NCI-H446 (cell line): ENCODE data around the gene COA4.
"Not testable (repeated sequence)": the region's sequence is repeated elsewhere in the genome, so short reads cannot be mapped to it uniquely, and the experiment has no call there.

ENCODE experiments used
- DNase-seq, 2 experiments: peaks; one replicate each; lab custom pipeline; 2025; lab: John Stamatoyannopoulos, UW

The COA4 gene

DNA sequence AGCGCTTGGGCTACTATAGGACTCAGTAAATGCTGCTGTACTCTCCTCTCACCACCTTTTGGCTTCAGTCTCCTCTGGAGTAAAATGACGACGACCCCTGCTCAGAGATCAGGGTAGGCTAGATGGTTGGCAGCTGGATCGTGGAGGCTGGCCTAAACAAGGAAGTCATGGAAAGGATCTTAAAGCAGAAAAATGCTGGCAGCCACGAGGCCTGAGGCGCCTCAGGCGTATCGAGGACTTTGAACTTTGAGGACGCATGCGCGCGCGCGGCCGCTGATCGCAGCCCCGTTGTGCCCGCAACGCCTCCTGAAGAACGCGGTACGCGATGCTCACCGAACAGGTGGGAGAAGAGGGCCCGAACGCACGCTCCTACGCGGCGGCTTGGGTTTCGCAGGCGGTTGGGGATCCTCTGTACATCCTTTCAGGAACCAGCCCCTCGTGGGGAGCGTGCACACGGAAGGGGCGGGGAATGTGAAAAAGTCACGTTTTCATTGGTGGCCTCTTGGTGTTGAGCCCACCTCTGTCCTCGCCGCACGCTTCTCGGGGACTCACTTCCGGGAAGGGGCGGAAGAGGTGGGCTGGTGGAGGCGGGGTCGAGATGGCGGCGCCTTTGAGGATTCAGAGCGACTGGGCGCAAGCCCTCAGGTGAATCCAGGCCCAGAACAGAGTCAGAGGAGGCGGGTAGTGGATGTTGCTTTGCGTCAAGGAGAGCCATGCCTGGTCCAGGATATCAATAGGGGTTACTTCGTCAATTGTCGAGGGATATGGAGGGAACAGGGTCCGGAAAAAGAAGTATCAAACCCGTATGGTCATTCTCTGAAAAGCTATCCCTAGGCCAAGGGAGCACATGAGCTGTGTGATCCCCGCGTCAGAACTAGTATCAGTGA is at the start of gene COA4, which contains the start of gene PAAF1:
COA4 (minus strand) TSS at position 423 of the 887 bp plus-strand sequence. CDS start 3,468 bp downstream, outside the sequence.
PAAF1 (plus strand) TSS at position 576 of the 887 bp plus-strand sequence; CDS start at position 599, 23 bp downstream.
- DNase-seq = peak; percentile 98

DNA sequence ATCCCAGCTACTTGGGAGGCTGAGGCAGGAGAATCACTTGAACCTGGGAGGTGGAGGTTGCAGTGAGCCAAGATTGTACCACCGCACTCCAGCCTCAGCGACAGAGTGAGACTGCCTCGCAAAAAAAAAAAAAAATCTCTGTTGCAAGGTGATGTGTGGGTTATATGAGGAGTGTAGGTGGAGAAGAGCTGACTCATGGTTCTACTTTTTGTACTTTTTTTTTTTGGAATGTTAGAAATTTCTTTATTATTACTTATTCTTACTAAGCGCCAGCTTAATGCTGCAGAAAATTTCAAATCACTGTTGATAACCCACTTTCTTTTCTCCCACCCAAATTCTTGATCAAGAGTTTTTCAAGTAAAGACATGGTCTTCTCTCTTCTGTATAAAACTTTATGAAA is 44.5 kb upstream of the COA4 start:
- DNase-seq = no peak

DNA sequence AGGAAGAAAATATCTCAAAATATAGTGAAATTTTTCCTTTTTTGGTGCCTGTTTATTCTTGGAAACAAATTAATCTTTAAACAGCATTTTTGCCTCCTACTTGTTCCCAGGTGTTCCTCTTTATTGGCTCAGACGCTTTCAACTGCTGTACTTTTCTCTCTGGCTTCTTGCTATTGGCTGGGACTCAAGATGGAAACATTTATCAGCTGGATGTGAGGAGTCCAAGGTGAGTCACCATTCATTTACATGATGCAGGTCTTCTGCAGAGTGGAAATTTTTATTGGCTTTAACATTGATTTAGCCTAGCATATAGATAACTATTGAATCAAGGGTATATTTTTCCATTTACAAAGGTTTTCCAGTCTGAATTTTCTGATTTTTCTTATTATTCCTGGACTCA is 39.8 kb upstream of the COA4 start:
- DNase-seq = no peak

DNA sequence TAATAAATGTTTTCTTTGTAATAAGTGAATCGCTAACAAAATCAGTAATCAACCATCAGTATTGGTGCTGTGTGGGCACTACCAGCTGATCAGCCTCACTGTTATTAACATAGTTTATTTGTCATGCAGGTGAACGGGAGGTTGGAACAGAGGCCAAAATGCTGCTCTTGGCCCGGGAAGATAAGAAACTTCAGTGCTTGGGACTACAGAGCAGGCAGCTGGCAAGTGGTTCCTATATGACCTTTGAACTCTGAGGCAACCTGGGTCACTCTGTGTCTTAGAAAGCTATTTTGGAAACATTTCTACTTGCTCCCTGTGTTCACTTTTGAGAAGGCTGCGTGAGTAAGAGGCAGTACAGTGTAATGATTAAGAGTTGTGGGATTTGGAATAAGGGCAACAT is 37.6 kb upstream of the COA4 start:
- DNase-seq = no peak

DNA sequence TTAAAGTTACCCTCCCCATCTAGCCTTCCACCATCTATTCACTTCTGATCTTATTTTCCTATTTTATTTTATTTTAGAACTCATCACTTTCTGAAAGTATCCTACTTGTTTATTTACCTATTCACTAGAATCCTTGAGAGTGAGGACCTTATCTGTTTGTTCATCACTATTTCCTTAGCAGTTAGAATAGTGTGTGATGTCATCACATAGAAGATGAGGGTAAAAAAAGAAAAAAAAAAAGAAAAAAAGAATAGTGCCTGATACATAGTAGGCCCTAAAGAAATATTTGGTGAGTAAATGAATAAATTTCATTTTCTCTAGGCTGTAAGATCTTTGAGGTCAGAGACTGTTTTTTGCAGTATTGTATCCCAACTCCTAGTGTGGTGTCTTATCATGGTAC is 36.8 kb upstream of the COA4 start:
- no peak for DNase-seq

DNA sequence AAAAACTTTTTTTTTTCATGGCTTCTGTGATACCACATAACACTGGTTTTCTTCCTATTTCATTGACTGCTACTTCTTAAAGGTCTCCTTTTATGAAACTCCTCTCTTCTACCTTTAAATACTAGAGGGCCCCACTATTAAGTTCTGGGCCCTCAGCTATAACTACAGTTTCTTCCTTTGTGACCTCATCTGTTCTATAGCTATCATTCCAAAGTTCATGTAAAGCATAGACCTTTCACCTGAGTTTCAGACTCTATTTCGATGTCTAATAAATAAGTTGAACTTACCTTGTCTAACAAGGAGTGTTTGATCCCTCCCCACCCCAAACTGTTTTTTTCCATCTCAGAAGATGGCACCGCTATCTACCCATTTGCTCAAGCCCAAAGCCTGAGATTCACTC is 35.4 kb upstream of the COA4 start:
- no peak for DNase-seq

DNA sequence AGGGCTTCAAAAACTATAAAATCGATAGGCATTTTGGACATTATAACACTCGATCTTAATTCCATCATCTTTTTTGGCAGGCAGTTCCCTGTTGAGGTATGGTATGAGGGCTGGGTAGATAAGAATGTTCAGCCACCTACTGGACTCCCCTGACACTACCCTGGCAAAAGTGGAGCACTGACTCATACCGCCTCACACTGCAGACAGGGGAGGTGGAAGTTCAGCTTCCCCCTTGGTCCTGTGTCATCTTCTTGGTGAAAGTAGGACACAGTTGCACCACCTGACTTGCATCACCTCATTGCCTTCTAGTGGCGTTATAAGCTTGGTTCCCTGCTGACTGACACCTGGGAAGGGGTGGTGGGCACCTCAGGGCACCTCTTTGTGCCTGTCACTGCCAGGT is 30.5 kb upstream of the COA4 start:
- DNase-seq = no peak

DNA sequence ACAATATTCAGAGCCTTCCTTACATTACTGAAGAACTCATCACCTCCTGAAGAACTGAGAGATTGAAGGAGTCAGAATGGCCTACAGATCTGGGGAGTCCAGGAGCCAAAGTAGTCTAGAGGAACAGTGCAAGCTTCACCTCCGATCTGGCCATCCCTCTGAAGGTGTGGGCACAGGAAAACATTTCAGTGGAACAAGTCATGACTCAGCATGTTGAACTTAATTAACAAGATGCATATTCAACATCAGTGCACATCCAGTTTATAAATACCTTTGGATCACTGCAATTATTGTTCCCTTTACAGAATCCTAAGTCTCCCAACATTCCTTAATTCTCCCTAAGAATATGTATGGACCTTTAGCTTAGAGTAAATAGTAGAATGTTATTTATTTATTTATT is 25.7 kb upstream of the COA4 start:
- DNase-seq = no peak

DNA sequence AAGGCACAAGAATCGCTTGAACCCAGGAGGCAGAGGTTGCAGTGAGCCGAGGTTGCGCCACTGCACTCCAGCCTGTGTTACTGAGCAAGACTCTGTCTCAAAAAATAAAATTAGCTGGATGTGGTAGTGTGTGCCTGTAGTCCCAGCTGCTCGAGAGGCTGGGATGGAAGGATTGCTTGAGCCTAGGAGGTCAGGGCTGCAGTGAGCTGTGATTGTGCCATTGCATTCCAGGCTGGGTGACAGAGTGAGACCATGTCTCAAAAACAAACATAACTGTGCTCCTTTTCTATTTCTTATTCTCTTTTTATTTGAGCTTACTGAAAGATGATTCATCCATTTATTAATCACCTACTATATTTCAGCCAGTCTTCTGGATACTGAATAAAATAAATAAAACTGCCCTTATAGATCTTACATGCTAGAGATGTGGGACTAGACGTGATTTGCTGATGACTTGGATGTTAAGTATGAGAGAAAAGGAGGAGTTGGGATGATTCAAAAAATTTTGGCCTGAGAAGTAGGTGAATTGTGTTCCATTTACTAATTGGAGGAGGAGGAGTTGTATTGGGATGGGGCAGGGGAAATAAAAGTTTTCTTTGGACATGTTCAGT is 18.2 kb upstream of the COA4 start:
- no peak for DNase-seq

DNA sequence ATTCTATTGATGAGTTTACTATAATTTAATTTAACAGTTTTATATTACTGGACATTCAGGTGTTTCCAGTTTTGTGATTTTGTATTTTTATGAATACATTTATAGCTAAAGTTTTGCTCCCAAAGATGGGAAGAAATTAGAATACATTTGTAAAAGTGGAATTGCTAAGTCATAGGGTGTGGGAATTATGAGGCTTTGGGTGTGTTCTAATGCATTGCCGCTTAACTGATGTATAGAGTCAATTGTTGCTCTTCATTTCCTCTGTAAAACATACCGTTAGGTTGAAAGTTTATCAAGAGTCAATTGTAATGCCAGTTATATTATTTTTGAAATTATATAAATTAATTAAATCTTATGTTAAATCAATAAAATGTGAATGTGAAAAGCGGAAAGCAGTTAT is 16.4 kb upstream of the COA4 start:
- no peak for DNase-seq

DNA sequence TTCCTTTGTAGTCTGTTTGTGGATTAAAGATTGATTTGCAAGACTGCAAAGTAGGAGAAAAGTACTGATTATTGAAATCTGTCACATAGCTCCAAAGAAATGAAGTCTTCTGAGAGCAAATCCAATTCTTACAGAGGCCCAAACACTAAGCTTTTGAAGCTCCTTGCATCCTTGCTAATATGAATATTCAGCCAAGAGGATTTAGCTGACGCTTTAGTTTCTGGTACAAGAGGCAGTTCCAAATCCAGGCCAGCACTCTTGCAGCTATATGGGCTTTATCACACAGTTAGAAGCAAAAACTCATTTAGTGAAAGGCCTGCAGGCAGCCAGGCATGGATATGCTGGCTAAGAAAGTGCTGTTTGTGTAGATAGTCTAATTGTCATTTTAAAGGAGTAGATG is 12.9 kb upstream of the COA4 start:
- DNase-seq = no peak

DNA sequence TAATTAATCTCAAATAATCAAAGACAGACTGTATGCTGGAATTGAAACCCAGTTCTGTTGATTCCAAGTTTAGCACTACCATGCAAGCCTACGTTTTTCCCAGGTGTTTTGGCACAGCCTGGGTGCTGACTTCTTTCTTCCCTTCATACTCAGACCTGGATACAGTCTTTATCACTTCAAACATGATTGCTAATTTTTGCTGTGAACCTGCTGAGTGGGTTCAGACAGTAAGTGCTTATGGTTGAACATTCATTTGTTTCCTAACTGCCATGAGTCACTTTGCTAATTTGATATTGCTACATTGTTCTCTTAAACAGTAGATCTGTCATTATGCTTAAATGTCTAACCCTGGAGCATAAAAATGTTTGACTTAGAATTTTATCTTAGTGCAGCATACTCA is 12.4 kb upstream of the COA4 start:
- no peak for DNase-seq

DNA sequence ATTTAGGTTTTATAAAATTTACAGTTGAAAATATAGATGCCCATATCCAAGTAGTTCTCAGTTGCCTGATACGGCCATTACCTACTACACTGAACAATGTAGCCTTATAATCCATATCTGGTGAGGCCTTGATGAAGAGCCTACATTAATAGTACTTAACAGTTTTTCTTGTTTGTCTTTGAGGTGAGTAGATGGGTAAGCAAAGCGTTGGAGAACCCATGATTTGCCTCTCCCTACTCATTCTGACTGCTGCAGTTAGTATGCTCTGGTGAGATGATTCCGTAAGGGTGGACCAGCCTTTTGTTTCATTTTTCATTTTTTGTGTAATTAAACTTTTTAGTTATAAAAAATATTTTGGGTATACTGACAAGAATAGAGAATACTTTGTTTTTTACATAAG is 11.6 kb upstream of the COA4 start:
- DNase-seq = no peak

DNA sequence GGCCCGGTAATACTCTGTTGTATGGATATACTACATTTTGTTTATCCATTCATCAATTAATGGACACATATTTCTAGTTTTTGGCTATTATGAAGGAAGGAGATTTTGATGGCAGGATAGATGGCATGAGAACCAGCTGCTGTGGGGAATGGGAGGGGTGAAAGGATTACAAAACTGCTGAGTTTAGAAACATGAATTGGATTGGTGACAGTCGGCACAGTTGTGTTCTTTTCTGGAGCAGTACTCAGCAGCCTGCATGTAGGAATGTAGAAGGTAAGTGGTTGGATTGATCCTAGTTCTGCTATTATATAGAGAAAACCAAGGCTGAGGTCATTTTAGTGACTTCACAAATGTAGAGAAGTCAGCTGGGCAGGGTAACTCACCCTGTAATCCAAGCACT is 7.2 kb upstream of the COA4 start:
- no peak for DNase-seq

DNA sequence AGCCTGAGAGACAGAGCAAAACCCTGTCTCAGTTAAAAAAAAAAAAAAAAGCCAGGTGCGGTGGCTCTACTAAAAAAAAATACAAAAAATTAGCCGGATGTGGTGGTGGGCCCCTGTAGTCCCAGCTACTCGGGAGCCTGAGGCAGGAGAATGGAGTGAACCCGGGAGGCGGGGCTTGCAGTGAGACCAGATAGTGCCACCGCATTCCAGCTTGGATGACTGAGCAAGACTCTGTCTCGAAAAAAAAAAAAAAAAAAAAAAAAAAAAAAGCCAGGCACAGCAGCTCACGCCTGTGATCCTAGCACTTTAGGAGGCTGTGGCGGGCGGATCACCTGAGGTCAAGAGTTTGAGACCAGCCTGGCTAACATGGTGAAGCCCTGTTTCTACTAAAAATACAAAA is 3.8 kb upstream of the COA4 start:
- not testable (repeated sequence) for DNase-seq

DNA sequence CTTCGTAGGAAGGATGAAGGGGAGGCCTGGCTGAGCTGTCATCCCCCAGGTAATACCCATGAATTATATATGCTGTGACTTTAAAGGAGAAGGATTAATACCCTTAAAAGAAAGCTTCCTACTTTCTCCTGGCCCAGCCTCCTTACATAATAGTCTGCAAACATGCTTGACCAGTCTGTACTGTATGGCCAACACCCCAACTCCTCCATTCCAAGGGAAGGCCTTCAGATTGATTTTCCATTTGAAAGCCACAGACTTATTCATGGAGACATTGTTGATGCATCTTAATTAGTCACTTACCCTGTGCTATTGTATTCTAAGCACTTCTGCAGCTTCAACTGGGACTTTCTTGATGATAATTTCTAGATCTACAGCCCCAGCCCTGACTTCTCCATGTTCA is 2.1 kb upstream of the COA4 start:
- no peak for DNase-seq

DNA sequence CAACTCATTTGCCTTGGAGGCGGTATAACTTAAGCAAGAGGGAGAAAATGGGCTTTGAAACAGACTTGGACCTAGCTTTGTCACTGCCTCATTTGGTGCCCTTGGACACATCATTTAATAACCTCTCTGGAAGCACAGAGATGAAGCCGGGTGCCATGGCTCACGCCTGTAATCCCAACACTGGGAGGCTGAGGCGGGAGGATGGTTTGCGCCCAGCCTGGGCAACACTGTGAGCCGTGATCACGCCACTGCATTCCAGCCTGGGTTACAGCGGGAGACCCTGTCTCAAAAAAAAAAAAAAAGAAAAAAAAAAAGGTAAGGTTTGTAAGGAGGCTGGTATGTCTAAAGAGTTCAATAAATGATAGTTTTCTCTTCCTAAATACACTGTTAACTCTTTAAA is 806 bp downstream of the COA4 start:
- DNase-seq = no peak

DNA sequence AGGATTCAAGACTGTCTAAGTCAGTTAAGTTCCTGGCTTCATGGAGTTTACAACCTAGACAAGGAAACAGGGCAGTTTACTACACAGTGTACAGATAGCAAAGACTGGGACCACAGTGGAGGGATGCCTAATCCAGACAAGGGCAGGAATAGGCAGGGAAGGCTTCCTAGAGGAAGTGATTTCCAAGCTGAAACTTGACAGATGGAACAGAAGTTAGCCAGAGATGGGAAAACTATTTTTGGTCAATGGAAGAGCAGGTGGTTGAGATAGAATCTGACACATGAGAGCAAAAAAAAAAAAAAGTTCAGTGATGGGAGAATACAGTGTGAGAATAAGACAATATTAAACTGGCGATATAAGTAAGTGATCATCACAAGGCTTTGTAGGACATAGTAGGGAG is 1.3 kb downstream of the COA4 start:
- no peak for DNase-seq

DNA sequence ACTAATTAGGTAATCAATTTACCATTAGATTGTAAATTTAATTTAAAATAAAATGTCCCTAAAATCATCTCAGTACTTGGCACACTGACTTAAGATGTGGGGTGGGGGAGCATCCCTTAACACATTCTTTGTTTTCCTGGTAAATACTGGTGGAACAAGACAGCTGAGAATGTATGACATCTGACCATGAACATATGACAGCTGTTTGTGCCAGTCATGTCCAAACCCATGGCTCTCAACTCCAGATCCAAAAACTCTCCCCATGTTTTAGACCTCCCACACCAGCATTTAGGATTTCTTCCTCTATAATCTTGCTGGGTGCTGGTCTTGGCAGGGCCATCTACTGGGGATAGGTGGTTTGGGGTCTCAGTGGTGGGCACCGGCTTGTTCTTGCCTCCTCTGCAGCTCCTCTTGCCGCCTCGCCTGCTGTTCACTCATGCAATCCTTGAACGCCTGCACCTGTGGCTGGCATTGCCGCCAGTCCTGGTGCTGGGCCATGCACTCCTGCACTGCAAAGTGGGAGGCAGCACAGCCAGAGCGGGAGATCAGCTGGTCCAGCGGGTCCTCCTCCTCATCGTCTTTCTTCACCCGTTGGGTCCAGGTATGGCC is 3.8 kb downstream of the COA4 start:
- DNase-seq = no peak

DNA sequence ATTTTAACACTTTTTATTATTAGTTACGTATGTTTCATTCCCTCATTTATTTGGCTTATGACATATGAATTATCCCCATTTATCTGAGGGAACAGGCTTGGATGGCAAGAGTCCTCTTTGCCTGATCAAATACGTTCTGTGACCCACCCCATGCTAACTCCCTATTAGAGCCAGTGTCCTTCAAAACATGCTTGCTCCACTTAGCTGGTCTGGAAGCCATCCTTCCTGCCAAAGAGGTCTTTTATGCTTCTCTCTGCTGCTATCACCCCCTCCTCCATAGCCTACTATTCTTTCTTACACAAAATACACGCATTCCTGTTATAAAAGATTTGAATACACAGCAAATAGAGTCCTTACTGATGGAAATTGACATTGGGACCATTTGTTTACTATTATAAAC is 6.4 kb downstream of the COA4 start:
- no peak for DNase-seq

DNA sequence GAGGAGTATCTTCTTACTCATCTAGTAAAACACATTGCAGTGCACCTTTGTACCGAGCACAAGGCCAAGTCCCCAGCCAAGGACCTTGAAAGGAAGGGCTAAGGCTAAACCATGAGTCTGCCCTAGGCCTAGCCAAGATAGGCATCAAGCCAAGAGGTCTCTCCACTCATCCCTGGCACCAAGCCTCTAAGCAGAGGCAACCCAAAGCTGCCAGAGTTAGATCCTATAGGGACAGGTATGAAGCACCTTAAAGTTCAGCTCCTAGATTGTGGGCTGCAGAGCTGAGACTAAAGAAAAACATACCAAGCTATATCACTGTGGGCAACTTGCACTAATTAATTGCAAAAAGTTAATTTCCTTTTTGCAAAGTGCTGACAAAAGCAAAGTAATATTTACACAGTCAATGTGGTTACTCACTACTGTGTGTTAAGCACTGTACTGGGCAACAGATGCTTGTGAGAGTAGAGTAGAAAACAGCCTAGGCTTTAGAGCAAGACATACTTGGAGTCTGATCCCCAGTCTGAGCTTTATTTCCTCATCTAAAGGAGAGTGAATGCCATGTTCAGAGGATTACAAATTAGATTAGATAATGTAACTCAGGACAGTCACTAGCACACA is 7.2 kb downstream of the COA4 start:
- DNase-seq = no peak

DNA sequence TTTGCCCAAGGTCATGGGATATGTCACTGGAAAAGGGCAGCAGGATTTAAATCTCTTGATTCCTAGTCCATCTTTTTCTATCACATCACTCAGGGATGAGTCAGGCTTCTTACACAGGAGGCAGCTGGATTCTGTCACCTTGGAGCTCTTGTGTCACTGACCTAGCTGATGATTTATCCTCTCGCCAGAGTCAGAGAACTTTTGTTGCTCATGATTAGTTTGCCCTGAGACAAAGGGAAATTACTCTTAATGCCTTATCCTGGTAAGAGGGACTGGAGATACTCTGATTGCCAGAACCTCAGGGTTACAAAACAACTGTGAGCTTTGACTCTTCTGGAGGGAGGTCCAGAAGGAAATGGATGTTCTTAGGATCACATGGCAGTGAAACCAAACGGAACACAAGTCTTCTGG is 10.1 kb downstream of the COA4 start:
- DNase-seq = no peak

DNA sequence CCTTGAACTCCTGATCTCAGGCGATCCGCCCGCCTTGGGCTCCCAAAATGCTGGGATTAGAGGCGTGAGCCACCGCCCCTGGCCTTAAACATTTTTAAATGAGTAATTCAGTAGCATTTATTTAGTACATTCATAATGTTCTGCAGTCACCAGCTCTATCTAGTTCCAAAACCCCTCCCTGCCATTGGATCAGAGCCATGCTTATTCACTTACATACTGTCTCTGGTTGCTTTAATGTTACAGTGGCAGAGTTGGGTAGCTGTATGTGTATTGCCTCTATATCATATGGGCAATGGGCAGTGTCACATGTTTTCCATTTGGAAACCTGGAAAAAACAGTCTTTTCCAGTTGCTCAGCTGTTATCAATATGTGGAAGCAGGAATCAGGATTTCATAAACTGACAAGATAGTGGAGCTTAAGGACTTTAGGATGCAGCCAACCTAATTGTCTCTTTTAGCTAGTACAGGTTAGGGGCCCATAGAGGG is 10.5 kb downstream of the COA4 start:
- DNase-seq = no peak
